ENCODE measurements around the gene CCNJL. TPM values are rescaled to one million over a fixed set of nuclear protein-coding genes. Genes with fewer than 3 reads are reported as not detected.

CCNJL gene
- total RNA-seq, result 16.6 TPM
- long read RNA-seq, transcript CCNJL-201 (6 exons, 3,171 nt), result major isoform, 8 of 26 reads
- long read RNA-seq, partial matches to known transcripts, result 3 of 26 reads
- long read RNA-seq, other reads (novel, unspliced or antisense), result 15 of 26 reads

DNA sequence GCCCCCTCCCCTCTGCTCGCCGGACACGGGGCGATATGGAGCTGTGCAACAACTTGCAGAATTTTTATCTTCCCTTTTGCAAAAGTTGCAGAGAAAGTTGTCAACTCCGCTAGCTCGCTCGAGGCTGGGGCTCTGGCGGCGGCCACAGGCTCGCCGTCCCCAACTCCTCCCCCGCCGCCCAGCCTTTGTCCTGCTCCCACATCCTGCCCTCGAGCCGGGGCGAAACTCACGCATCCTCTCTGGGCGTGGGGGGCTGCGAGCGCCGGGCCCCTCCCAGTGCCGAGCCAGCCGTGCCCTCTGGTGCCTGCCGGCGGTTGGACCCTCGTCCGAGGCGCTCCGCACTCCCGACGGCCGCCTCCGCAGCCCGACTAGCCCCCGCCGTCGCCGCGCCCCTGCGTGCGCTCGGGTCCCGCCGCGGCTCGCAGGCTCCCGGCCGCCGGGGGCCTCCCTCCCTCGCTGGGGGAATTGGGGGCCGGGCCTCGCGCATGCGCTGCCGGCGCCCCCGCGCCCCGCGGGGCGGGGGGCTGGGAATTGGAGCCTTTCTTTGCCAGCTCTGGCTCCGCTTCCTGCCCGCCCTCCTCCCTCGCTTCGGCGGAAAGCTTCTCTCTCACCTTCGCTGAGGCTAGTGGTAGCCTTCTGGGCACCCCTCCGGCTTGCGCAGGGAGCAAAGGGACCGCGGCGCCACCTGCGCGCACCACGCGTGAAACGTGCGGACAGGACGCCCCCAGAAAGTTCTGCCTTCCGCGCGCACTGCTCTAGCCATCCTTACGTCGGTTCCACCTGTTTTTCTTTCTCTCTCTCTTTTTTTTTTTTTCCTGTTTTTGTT, at the start of gene CCNJL:
Gene CCNJL, minus strand, starts transcription at position 431 of the 826 bp plus-strand sequence. CDS start 641 bp downstream, outside the sequence.
- H3K27me3 ChIP-seq, result no peaks in the 10 kb centered on the region
- no peak for TF ChIP-seq CTCF (IDR thresholded peaks at IDR 0.05)
- no peaks in the 10 kb centered on the region for H3K9me3 ChIP-seq
- ATAC-seq (peak; percentile 90), DNase-seq (peak; percentile 90)
- H3K4me1 ChIP-seq, result peaks cover 16% of the 10 kb centered on the region
- peak within 1 kb of the TSS; percentile 81 for H3K27ac ChIP-seq
- H3K36me3 ChIP-seq, result no peaks in the 10 kb centered on the region
- intact Hi-C loops (cut with DNase I), result no loop called here
- H3K4me3 ChIP-seq, result peak within 1 kb of the TSS; percentile 60

DNA sequence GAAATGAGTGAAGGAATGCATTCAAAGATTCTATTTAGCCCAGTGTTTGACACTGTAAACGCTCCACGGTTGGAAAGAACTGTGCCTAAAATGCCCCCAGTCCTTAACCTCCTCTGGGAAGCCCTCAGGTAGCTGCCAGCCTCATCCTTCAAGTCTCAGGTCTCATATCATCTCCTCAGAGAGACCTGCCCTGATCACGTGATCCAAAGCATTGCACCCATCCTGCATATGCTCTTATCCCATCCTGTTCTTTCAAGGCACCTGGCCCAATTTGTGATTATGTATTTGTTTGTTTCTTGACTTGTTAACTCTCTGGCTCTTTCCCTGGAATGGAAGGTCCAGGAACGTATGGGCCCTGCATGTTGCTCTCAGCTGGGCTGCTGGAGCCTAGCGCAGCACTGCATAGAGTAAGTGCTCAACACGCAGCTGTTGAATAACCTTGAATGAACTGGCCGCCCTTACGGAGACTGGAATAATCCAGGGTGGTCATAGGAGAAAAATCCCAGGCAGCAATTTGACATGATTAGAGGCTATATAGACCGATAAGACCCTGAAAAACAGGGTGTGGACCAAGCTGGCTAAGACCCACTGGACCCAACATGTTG, 49.4 kb upstream of the CCNJL start:
- Histone ChIP-seq H3K4me3 (no peak overlapping the region), H3K9me3 (no peaks in the 10 kb centered on the region), H3K4me1 (peaks cover 16% of the 10 kb centered on the region), H3K27me3 (no peaks in the 10 kb centered on the region), H3K36me3 (no peaks in the 10 kb centered on the region), H3K27ac (no peak overlapping the region)
- DNase-seq (no peak), ATAC-seq (no peak)
- TF ChIP-seq CTCF (IDR thresholded peaks at IDR 0.05), result no peak
- intact Hi-C loops (cut with DNase I), result no loop called here

DNA sequence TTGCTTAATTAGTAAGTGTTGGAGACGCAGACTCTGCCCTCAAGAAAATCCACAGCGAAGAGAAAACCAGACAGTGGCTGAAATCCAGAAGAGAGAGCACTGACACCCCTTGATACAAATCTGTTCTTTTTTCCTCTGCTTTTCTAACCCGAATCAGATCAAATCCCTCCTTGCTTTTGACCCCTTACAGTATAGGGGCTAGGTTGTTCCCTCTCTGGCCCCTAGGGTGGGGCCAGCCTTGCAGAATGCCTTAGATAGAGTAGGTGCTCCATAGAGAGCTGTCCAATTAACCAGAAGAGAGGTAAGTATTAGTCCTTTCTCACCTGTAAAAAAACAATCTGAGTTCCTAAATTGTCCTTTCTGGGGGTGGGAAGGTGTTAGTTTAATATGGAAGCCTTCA, 47.9 kb upstream of the CCNJL start:
- H3K4me3 ChIP-seq, result no peak overlapping the region
- DNase-seq, result no peak
- no peaks in the 10 kb centered on the region for H3K9me3 ChIP-seq
- no peaks in the 10 kb centered on the region for H3K36me3 ChIP-seq
- intact Hi-C loops (cut with DNase I), result no loop called here
- peaks cover 16% of the 10 kb centered on the region for H3K4me1 ChIP-seq
- no peak for ATAC-seq
- no peak for TF ChIP-seq CTCF (IDR thresholded peaks at IDR 0.05)
- no peaks in the 10 kb centered on the region for H3K27me3 ChIP-seq
- peak overlapping the region; percentile 6 for H3K27ac ChIP-seq

DNA sequence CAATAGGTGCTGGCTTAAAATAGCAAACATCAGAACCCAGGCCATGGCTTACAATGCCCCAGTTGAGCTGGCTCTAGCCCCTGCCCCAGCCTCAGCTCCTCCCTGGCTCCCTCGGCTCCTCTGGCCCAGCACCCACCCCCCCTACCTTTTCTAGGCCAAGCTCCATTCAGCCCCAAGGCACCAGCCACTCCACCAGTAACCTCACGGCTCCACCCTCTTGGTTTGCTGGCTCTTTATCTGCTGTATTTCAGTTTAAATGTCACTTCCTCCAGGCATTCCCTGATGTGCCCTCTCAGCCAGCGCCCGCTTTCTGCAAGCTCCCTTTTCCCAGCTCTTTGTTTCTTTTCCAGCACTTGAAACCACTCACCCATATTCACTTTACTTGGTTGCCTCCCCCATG, 47.5 kb upstream of the CCNJL start:
- H3K27ac ChIP-seq, result peak overlapping the region; percentile 6
- intact Hi-C loops (cut with DNase I), result no loop called here
- TF ChIP-seq CTCF (IDR thresholded peaks at IDR 0.05), result no peak
- H3K9me3 ChIP-seq, result no peaks in the 10 kb centered on the region
- no peak overlapping the region for H3K4me3 ChIP-seq
- no peak for DNase-seq
- peaks cover 16% of the 10 kb centered on the region for H3K4me1 ChIP-seq
- H3K36me3 ChIP-seq, result no peaks in the 10 kb centered on the region
- ATAC-seq, result peak; percentile 11
- no peaks in the 10 kb centered on the region for H3K27me3 ChIP-seq

DNA sequence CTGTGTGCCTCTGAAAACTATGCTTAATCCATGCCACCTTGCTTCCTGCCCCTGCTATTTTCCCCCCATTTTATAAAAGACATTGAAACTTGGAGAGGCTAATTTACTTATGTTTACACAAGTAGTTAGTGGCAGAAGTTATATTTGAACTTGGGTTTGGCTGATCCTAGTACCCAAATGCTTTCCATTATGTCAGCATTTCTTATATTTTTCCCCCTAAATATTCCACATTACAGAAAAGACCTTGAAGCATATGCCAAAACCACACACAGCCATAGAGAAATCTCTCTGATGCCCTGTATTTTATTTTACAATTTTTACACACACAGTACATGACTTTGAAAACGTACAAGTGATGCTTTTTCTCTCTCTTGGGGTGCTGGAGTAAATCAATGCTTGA, 46.9 kb upstream of the CCNJL start:
- Histone ChIP-seq H3K4me1 (peaks cover 16% of the 10 kb centered on the region), H3K36me3 (no peaks in the 10 kb centered on the region), H3K4me3 (no peak overlapping the region), H3K27ac (no peak overlapping the region), H3K27me3 (no peaks in the 10 kb centered on the region), H3K9me3 (no peaks in the 10 kb centered on the region)
- intact Hi-C loops (cut with DNase I), result no loop called here
- TF ChIP-seq CTCF (IDR thresholded peaks at IDR 0.05), result no peak
- no peak for ATAC-seq
- DNase-seq, result no peak
